SK-N-SH treated with all-trans-retinoic acid at 6 μM for 48 hours (cell line): ENCODE measurements around the gene SLC51A.

Experiments
- ATAC-seq: fragments of 200-7000 bp; cut with Tn5 transposase; 3 replicates; pipeline ENCODE4 v1.9.1; 2020; ENCODE audit warnings: mild to moderate bottlenecking, moderate library complexity
- BACH2 ChIP-seq: fragments of 250-450 bp; sonication (Bioruptor Pico); IDR thresholded peaks from 2 replicates; pipeline ENCODE4 v1.9.0; 2021; ENCODE audit warnings: mild to moderate bottlenecking, borderline replicate concordance
- CSDC2 ChIP-seq: fragments of 250-450 bp; sonication (Bioruptor Pico); IDR thresholded peaks from 2 replicates; pipeline ENCODE4 v1.5.0; 2020; ENCODE audit warnings: mild to moderate bottlenecking, moderate library complexity
- GLIS3 ChIP-seq: fragments of 250-450 bp; sonication (Bioruptor Pico); IDR thresholded peaks from 2 replicates; pipeline ENCODE4 v1.5.0; 2020; ENCODE audit warnings: mild to moderate bottlenecking, moderate library complexity
- ISL1 ChIP-seq: fragments of 250-450 bp; sonication (Bioruptor Pico); IDR thresholded peaks from 2 replicates; pipeline ENCODE4 v2.1.2; 2022; ENCODE audit warnings: mild to moderate bottlenecking, moderate library complexity
- OSR1 ChIP-seq: fragments of 250-450 bp; sonication (Bioruptor Pico); IDR thresholded peaks from 2 replicates; pipeline ENCODE4 v1.8.0; 2022; ENCODE audit warnings: moderate library complexity, mild to moderate bottlenecking, inconsistent platforms
- PPARA ChIP-seq: fragments of 250-450 bp; sonication (Bioruptor Pico); IDR thresholded peaks from 2 replicates; pipeline ENCODE4 v1.5.0; 2020; ENCODE audit warnings: mild to moderate bottlenecking, borderline replicate concordance
- SNAI2 ChIP-seq: fragments of 250-450 bp; sonication (Bioruptor Pico); IDR thresholded peaks from 2 replicates; pipeline ENCODE4 v1.5.0; 2020; ENCODE audit warnings: mild to moderate bottlenecking, moderate library complexity
- TCF4 ChIP-seq: fragments of 250-450 bp; sonication (Bioruptor Pico); IDR thresholded peaks from 2 replicates; pipeline ENCODE4 v1.8.0; 2021; ENCODE audit warnings: mild to moderate bottlenecking, moderate library complexity, borderline replicate concordance
- TOX ChIP-seq: fragments of 250-450 bp; sonication (Bioruptor Pico); IDR thresholded peaks from 2 replicates; pipeline ENCODE4 v1.8.0; 2021; ENCODE audit warnings: mild to moderate bottlenecking, moderate library complexity, borderline replicate concordance
- ZC3H10 ChIP-seq: fragments of 250-450 bp; sonication (Bioruptor Pico); IDR thresholded peaks from 2 replicates; pipeline ENCODE4 v1.5.1; 2021; ENCODE audit warnings: mild to moderate bottlenecking, moderate library complexity
- ZFP3 ChIP-seq: fragments of 250-450 bp; sonication (Bioruptor Pico); IDR thresholded peaks from 2 replicates; pipeline ENCODE4 v1.5.0; 2020; ENCODE audit warnings: mild to moderate bottlenecking, moderate library complexity
- ZFP30 ChIP-seq: fragments of 450-650 bp; formaldehyde crosslinking; IDR thresholded peaks from 2 replicates; pipeline ENCODE4 v1.5.0; 2022; ENCODE audit warnings: mild to moderate bottlenecking, moderate library complexity
- ZNF70 ChIP-seq: fragments of 450-650 bp; formaldehyde crosslinking; IDR thresholded peaks from 2 replicates; pipeline ENCODE4 v1.5.0; 2020; ENCODE audit warnings: mild to moderate bottlenecking, moderate library complexity
- ZNF8 ChIP-seq: fragments of 450-650 bp; formaldehyde crosslinking; IDR thresholded peaks from 2 replicates; pipeline ENCODE4 v1.5.0; 2020; ENCODE audit warnings: mild to moderate bottlenecking, moderate library complexity
- TF ChIP-seq, protein P1 (sequence below): fragments of 250-450 bp; sonication (Bioruptor Pico); IDR thresholded peaks from 2 replicates; pipeline ENCODE4 v1.5.0; 2020; ENCODE audit warnings: mild to moderate bottlenecking, moderate library complexity
- TF ChIP-seq, protein P2 (sequence below): fragments of 250-450 bp; sonication (Bioruptor Pico); IDR thresholded peaks from 2 replicates; pipeline ENCODE4 v1.5.1; 2021; ENCODE audit warnings: mild to moderate bottlenecking, moderate library complexity
- TF ChIP-seq, protein P3 (sequence below): fragments of 250-450 bp; sonication (Bioruptor Pico); IDR thresholded peaks from 2 replicates; pipeline ENCODE4 v1.5.1; 2020; ENCODE audit warnings: low read depth, mild to moderate bottlenecking, moderate library complexity
- TF ChIP-seq, protein P4 (sequence below): fragments of 250-450 bp; sonication (Bioruptor Pico); IDR thresholded peaks from 2 replicates; pipeline ENCODE4 v1.8.0; 2020; ENCODE audit warnings: mild to moderate bottlenecking, moderate library complexity, borderline replicate concordance
- TF ChIP-seq, protein P5 (sequence below): fragments of 250-450 bp; sonication (Bioruptor Pico); IDR thresholded peaks from 2 replicates; pipeline ENCODE4 v1.8.0; 2021; ENCODE audit warnings: low read depth, mild to moderate bottlenecking, moderate library complexity, borderline replicate concordance

The SLC51A gene

GRCh38 chr3:196195664-196196265, 20.6 kb upstream of the SLC51A start:
- no peak for ATAC-seq
- TF ChIP-seq, protein P1, sequence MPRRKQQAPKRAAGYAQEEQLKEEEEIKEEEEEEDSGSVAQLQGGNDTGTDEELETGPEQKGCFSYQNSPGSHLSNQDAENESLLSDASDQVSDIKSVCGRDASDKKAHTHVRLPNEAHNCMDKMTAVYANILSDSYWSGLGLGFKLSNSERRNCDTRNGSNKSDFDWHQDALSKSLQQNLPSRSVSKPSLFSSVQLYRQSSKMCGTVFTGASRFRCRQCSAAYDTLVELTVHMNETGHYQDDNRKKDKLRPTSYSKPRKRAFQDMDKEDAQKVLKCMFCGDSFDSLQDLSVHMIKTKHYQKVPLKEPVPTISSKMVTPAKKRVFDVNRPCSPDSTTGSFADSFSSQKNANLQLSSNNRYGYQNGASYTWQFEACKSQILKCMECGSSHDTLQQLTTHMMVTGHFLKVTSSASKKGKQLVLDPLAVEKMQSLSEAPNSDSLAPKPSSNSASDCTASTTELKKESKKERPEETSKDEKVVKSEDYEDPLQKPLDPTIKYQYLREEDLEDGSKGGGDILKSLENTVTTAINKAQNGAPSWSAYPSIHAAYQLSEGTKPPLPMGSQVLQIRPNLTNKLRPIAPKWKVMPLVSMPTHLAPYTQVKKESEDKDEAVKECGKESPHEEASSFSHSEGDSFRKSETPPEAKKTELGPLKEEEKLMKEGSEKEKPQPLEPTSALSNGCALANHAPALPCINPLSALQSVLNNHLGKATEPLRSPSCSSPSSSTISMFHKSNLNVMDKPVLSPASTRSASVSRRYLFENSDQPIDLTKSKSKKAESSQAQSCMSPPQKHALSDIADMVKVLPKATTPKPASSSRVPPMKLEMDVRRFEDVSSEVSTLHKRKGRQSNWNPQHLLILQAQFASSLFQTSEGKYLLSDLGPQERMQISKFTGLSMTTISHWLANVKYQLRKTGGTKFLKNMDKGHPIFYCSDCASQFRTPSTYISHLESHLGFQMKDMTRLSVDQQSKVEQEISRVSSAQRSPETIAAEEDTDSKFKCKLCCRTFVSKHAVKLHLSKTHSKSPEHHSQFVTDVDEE (CRISPR knock-in tag): no peak
- no peak for TF ChIP-seq GLIS3 (CRISPR knock-in tag)
- TF ChIP-seq, all 23 proteins: peak for 0

DNA sequence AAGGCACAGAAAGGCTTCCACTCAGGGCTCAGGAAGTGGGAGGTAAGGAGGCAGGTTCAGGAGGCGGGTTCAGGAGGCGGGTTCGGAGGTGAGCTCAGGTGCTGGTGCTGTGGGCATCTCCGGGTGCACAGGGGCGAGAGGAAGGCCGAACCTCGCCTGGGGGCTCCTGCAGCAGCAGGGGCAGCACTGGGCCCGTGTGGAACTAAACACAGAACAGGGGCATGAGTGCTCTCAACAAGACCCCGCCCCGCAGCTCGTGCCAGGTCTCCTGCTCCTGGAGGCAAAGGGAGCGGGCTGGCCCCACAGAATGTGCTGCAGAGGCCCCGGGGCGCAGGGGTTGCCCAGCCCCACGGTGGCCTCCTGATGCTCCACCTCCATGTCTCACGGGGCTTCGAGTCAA, 18.8 kb upstream of the SLC51A start:
- TF ChIP-seq ZNF8 (CRISPR knock-in tag) (no peak), ZC3H10 (CRISPR knock-in tag) (no peak), SNAI2 (CRISPR knock-in tag) (no peak), ZNF70 (no peak), TCF4 (CRISPR knock-in tag) (no peak), OSR1 (CRISPR knock-in tag) (no peak), ZFP30 (CRISPR knock-in tag) (no peak), TOX (CRISPR knock-in tag) (no peak), PPARA (CRISPR knock-in tag) (no peak), CSDC2 (CRISPR knock-in tag) (no peak), ISL1 (CRISPR knock-in tag) (no peak), ZFP3 (CRISPR knock-in tag) (no peak), BACH2 (CRISPR knock-in tag) (no peak)
- TF ChIP-seq, protein P2, sequence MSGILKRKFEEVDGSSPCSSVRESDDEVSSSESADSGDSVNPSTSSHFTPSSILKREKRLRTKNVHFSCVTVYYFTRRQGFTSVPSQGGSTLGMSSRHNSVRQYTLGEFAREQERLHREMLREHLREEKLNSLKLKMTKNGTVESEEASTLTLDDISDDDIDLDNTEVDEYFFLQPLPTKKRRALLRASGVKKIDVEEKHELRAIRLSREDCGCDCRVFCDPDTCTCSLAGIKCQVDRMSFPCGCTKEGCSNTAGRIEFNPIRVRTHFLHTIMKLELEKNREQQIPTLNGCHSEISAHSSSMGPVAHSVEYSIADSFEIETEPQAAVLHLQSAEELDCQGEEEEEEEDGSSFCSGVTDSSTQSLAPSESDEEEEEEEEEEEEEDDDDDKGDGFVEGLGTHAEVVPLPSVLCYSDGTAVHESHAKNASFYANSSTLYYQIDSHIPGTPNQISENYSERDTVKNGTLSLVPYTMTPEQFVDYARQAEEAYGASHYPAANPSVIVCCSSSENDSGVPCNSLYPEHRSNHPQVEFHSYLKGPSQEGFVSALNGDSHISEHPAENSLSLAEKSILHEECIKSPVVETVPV: no peak
- TF ChIP-seq, protein P1 (CRISPR knock-in tag): no peak
- TF ChIP-seq, protein P3, sequence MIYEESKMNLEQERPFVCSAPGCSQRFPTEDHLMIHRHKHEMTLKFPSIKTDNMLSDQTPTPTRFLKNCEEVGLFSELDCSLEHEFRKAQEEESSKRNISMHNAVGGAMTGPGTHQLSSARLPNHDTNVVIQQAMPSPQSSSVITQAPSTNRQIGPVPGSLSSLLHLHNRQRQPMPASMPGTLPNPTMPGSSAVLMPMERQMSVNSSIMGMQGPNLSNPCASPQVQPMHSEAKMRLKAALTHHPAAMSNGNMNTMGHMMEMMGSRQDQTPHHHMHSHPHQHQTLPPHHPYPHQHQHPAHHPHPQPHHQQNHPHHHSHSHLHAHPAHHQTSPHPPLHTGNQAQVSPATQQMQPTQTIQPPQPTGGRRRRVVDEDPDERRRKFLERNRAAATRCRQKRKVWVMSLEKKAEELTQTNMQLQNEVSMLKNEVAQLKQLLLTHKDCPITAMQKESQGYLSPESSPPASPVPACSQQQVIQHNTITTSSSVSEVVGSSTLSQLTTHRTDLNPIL: no peak
- TF ChIP-seq, protein P4, sequence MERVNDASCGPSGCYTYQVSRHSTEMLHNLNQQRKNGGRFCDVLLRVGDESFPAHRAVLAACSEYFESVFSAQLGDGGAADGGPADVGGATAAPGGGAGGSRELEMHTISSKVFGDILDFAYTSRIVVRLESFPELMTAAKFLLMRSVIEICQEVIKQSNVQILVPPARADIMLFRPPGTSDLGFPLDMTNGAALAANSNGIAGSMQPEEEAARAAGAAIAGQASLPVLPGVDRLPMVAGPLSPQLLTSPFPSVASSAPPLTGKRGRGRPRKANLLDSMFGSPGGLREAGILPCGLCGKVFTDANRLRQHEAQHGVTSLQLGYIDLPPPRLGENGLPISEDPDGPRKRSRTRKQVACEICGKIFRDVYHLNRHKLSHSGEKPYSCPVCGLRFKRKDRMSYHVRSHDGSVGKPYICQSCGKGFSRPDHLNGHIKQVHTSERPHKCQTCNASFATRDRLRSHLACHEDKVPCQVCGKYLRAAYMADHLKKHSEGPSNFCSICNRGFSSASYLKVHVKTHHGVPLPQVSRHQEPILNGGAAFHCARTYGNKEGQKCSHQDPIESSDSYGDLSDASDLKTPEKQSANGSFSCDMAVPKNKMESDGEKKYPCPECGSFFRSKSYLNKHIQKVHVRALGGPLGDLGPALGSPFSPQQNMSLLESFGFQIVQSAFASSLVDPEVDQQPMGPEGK (CRISPR knock-in tag): no peak
- TF ChIP-seq, protein P5, sequence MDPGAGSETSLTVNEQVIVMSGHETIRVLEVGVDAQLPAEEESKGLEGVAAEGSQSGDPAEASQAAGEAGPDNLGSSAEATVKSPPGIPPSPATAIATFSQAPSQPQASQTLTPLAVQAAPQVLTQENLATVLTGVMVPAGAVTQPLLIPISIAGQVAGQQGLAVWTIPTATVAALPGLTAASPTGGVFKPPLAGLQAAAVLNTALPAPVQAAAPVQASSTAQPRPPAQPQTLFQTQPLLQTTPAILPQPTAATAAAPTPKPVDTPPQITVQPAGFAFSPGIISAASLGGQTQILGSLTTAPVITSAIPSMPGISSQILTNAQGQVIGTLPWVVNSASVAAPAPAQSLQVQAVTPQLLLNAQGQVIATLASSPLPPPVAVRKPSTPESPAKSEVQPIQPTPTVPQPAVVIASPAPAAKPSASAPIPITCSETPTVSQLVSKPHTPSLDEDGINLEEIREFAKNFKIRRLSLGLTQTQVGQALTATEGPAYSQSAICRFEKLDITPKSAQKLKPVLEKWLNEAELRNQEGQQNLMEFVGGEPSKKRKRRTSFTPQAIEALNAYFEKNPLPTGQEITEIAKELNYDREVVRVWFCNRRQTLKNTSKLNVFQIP: no peak
- ATAC-seq: no peak
